ENCODE data around the gene ATXN1. TPM values are rescaled to one million over a fixed set of nuclear protein-coding genes. Genes with fewer than 3 reads are reported as not detected.

ATXN1 gene
- total RNA-seq = 54.5 and 73.5 TPM in 2 replicates

DNA sequence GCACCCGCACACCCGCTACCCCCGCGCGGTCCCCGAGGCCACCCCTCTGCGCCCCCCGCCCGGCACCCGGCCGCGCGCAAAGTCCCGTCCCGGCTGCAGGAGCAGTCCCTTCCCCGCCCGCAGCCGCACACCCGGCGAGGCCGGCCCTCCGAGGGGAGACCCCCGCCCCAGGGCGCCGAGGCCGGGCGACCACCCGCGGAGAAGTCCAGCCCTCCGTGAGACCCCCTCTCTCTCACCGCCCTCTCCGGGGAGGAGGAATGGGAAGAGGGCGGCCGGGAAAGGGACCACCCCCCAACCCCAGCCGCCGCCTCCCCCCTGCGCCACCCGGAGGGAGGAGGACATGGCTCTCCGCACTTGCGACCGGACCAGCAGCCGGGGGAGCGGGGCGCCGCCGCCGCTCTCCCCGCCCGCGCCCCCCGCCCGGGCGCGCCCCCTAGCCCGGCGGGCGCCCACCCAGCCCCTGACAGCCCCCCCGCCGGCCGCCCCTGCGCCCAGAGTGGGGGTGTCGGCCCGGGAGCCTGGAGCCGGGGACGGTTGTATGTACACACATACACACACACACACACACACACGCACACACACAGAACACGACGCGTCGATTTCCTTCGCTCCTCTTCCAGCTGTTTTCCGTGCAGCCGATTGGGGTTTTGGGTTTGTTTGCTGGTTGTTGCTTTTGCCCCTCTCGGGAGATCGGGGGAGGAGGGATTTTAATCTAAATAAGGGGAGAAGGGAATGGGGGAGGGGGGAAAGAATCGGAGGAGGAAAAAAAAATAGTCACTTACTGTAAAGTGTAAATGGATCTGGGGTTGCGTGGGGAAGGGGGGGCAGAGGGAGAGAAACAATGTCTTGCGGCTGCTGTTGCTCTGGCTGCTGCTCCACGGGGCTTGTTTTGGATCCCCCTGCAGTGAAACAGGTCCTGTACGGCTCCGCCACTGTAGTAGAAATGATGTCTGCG lies at the start of gene ATXN1:
TSS of gene ATXN1 (minus strand) at position 945 of the 955 bp plus-strand sequence.

All from hair follicle dermal papilla cell (primary cell).